Measurements from ENCODE around the gene RTTN.
"Not testable (repeated sequence)": the region's sequence is repeated elsewhere in the genome, so short reads cannot be mapped to it uniquely, and the experiment has no call there.

Gene RTTN

GRCh38 chr18:70205421-70206397 is at the start of gene RTTN:
Gene RTTN (minus strand): TSS chr18:70205687. CDS start chr18:70205658, 29 bp downstream.
- peak; percentile 99 for DNase-seq

GRCh38 chr18:70250781-70251180 is 45.3 kb upstream of the RTTN start:
- peak; percentile 77 for DNase-seq

GRCh38 chr18:70249861-70250260 is 44.4 kb upstream of the RTTN start:
- DNase-seq = not testable (repeated sequence)

GRCh38 chr18:70249118-70249517 is 43.6 kb upstream of the RTTN start:
- DNase-seq = no peak

- DNase-seq = no peak
Measured at GRCh38 chr18:70246061-70246466, 40.6 kb upstream of the RTTN start.

GRCh38 chr18:70243131-70243929 is 37.8 kb upstream of the RTTN start:
- DNase-seq = peak; percentile 40

- not testable (repeated sequence) for DNase-seq
Measured at GRCh38 chr18:70236921-70237320, 31.4 kb upstream of the RTTN start.

- DNase-seq = no peak
Measured at GRCh38 chr18:70235478-70235877, 30.0 kb upstream of the RTTN start.

- DNase-seq = no peak
Measured at GRCh38 chr18:70234667-70235459, 29.4 kb upstream of the RTTN start.

- DNase-seq = no peak
Measured at GRCh38 chr18:70233974-70234373, 28.5 kb upstream of the RTTN start.

GRCh38 chr18:70232261-70232660 is 26.8 kb upstream of the RTTN start:
- no peak for DNase-seq

GRCh38 chr18:70229639-70230038 is 24.2 kb upstream of the RTTN start:
- DNase-seq = no peak

GRCh38 chr18:70228536-70228935 is 23.0 kb upstream of the RTTN start:
- no peak for DNase-seq

GRCh38 chr18:70227438-70227837 is 22.0 kb upstream of the RTTN start:
- DNase-seq = no peak

GRCh38 chr18:70221915-70222278 is 16.4 kb upstream of the RTTN start:
- peak; percentile 45 for DNase-seq

GRCh38 chr18:70221156-70221914 is 15.8 kb upstream of the RTTN start:
- DNase-seq = peak; percentile 90

- DNase-seq = peak; percentile 24
Measured at GRCh38 chr18:70220628-70221027, 15.1 kb upstream of the RTTN start.

- no peak for DNase-seq
Measured at GRCh38 chr18:70219688-70220087, 14.2 kb upstream of the RTTN start.

GRCh38 chr18:70216788-70217187 is 11.3 kb upstream of the RTTN start:
- DNase-seq = no peak

- no peak for DNase-seq
Measured at GRCh38 chr18:70207181-70207580, 1.7 kb upstream of the RTTN start.

- DNase-seq = no peak
Measured at GRCh38 chr18:70200286-70200685, 5.2 kb downstream of the RTTN start.

- no peak for DNase-seq
Measured at GRCh38 chr18:70197844-70198243, 7.6 kb downstream of the RTTN start.

Data from NCI-H69 (cell line).